Measurements from ENCODE around the gene NDUFA7.

NDUFA7 gene

DNA sequence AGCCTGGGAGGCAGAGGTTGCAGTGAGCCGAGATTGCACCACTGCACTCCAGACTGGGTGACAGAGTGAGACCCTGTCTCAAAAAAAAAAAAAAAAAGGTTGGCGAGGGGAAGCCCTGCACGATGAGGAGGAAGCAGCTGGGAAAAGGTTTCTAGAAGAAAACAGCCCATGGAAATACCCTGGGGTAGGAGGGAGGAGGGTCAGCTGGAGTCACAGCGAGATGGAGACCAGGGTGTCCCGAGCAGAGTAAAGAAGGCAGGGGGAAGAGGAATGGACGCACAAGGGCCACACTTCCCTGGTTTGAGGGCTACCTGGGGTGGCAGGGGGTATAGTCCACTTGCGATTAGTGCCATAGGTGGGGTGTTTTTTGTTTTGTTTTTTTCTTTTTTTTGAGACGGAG lies 15.5 kb upstream of the NDUFA7 start:
- no peaks in the 10 kb centered on the region for H3K9me3 ChIP-seq (ENCODE audit: control insufficient read depth, insufficient read depth, low read length)
- peaks cover 37% of the 10 kb centered on the region for H3K27me3 ChIP-seq (ENCODE audit: control insufficient read depth, insufficient read depth, low read length)
- H3K36me3 ChIP-seq (ENCODE audit: control insufficient read depth, insufficient read depth, low read length): no peaks in the 10 kb centered on the region
- H3K4me3 ChIP-seq (ENCODE audit: low read depth, low read length): no peak overlapping the region
- no peaks in the 10 kb centered on the region for H3K4me1 ChIP-seq (ENCODE audit: control insufficient read depth, insufficient read depth, low read length)
- H3K9ac ChIP-seq (ENCODE audit: low read depth, low read length): no peak overlapping the region

DNA sequence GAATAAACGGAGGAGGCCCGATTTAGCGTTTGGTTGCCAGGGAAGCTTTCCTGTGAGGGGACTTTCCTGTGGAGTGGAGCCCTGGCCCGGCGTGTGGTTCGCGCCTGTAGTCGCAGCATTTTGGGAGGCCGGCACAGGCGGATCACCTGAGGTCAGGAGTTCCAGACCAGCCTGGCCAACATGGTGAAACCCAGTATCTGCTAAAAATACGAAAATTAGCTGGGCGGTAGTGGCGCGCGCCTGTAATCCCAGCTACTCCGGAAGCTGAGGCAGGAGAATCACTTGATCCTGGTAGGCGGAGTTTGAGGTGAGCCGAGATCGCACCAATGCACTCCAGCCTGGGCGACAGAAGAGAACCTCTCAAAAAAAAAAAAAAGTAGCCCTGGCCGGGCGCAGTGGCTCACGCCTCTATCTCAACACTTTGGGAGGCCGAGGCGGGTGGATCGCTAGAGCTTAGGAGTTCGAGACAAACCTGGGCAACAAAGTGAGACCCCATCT lies 14.9 kb upstream of the NDUFA7 start:
- no peak overlapping the region for H3K9ac ChIP-seq (ENCODE audit: low read depth, low read length)
- no peaks in the 10 kb centered on the region for H3K9me3 ChIP-seq (ENCODE audit: control insufficient read depth, insufficient read depth, low read length)
- no peaks in the 10 kb centered on the region for H3K4me1 ChIP-seq (ENCODE audit: control insufficient read depth, insufficient read depth, low read length)
- no peaks in the 10 kb centered on the region for H3K36me3 ChIP-seq (ENCODE audit: control insufficient read depth, insufficient read depth, low read length)
- peaks cover 37% of the 10 kb centered on the region for H3K27me3 ChIP-seq (ENCODE audit: control insufficient read depth, insufficient read depth, low read length)
- H3K4me3 ChIP-seq (ENCODE audit: low read depth, low read length): peak overlapping the region; percentile 57

DNA sequence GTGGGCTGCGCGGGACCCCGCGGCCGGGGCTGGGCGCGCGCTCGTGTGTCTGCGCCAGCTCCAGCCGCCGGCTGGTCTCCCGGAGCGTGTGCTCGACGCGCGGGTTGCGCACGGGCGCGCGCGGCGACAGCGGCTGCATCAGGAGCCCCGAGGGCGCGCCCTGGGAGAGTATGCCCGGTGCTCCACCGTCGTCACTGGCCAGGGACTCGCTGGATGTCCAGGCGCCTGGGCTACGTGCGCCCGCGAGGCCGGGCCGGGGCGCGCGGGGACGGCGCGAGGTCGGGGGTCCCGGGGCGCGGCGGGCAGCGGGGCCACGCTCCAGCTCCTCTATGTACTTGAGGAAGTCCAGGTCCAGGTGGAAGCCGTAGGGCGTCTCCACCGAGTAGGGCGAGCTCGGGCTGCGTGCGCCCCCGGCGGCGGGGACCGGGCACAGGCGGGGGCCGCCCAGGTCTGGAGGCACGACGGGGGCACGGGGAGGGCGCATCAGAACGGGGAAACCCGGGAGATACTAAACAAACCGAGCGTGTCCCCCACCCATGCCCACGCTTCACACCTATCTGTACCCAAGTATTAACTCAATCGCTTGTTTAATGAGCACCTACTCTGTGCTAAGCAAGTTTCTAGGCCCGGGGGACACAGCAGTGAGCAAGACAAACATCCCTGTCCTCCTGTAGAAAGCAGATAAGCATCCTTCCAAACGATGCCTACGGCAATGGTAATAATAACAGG lies 14.3 kb upstream of the NDUFA7 start:
- Histone ChIP-seq H3K9ac (ENCODE audit: low read depth, low read length) (no peak overlapping the region), H3K36me3 (ENCODE audit: control insufficient read depth, insufficient read depth, low read length) (no peaks in the 10 kb centered on the region), H3K4me1 (ENCODE audit: control insufficient read depth, insufficient read depth, low read length) (no peaks in the 10 kb centered on the region), H3K27me3 (ENCODE audit: control insufficient read depth, insufficient read depth, low read length) (peaks cover 37% of the 10 kb centered on the region), H3K9me3 (ENCODE audit: control insufficient read depth, insufficient read depth, low read length) (no peaks in the 10 kb centered on the region), H3K4me3 (ENCODE audit: low read depth, low read length) (peak overlapping the region; percentile 57)

DNA sequence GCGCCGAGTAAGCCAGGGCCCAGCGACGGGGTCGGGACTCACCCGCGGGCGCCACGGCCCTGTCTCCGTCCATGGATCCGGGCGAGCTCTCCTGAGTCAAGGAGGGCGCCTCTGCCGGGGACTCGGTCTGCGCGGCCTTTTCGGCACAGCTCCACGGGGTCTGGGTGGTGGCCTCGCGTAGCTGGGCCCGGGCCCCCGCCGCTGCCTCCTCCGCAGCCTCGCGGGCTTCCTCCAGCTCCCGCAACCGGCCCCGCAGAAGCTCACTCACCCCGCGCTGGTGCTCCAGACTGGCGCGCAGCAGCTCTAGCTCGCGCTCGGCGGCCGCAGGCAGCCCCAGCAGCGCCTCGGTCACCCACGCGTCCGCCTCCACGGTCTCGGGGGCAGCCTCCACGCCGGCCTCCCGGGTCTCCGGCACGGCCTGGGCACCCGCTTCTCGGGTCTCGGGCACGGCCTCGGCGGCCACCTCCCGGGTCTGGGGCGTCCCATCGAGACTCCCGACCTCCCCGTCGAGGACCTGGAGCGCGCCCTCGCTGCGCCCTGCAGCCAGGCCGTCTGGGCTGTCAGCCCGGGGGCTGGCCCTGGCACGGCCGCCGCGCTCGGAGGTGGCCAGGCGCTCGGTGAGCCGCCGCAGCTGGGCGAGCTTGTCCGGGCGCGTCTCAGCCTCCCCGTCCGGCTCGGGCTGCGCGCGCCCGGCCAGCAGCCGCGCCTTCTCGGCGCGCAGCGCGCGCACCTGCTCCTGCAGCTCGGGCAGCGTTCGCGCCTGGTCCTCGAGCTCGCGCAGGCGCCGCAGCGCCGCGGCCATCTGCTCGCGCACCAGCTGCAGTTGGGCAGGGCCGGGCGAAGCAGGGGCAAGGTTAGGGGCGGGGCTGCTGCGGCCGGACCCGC lies 13.5 kb upstream of the NDUFA7 start:
- no peaks in the 10 kb centered on the region for H3K4me1 ChIP-seq (ENCODE audit: control insufficient read depth, insufficient read depth, low read length)
- peaks cover 37% of the 10 kb centered on the region for H3K27me3 ChIP-seq (ENCODE audit: control insufficient read depth, insufficient read depth, low read length)
- H3K9me3 ChIP-seq (ENCODE audit: control insufficient read depth, insufficient read depth, low read length): no peaks in the 10 kb centered on the region
- peak overlapping the region; percentile 57 for H3K4me3 ChIP-seq (ENCODE audit: low read depth, low read length)
- H3K9ac ChIP-seq (ENCODE audit: low read depth, low read length): no peak overlapping the region
- H3K36me3 ChIP-seq (ENCODE audit: control insufficient read depth, insufficient read depth, low read length): no peaks in the 10 kb centered on the region

DNA sequence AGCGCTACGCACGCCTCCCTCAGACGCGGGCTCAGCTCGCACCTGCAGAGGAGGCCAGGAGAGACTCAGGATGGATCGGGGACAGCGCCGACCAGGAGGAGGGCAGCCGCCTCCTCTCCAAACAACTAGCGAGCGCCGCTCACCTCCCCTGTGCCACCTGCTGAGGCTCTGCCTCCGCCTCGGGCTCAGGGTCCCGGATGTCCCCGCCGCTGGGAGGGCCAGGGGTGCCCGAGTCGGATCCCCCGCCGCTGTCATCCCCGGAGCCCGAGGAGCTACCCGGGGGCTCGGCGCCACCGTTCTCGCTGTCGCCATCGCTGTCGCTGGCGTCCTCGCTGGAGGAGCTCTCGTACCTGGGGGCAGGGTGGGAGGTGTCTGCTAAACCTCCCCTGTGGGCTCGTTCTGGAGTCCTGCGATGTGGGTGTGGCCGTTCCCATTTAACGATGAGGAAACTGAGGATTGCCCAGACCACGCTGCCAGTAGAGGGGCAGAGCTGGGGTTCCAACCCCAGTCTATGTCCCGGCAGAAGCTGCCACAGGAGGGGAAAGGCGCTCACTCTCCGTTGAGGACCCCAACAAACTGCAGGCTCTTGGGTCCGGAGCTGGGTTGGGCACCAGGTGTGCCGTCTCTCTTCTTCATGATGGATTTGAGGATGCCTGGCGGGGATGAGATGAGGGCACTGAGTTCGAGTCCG lies 12.7 kb upstream of the NDUFA7 start:
- peaks cover 37% of the 10 kb centered on the region for H3K27me3 ChIP-seq (ENCODE audit: control insufficient read depth, insufficient read depth, low read length)
- H3K4me3 ChIP-seq (ENCODE audit: low read depth, low read length): peak overlapping the region; percentile 57
- H3K4me1 ChIP-seq (ENCODE audit: control insufficient read depth, insufficient read depth, low read length): no peaks in the 10 kb centered on the region
- H3K9me3 ChIP-seq (ENCODE audit: control insufficient read depth, insufficient read depth, low read length): no peaks in the 10 kb centered on the region
- H3K36me3 ChIP-seq (ENCODE audit: control insufficient read depth, insufficient read depth, low read length): no peaks in the 10 kb centered on the region
- H3K9ac ChIP-seq (ENCODE audit: low read depth, low read length): no peak overlapping the region

DNA sequence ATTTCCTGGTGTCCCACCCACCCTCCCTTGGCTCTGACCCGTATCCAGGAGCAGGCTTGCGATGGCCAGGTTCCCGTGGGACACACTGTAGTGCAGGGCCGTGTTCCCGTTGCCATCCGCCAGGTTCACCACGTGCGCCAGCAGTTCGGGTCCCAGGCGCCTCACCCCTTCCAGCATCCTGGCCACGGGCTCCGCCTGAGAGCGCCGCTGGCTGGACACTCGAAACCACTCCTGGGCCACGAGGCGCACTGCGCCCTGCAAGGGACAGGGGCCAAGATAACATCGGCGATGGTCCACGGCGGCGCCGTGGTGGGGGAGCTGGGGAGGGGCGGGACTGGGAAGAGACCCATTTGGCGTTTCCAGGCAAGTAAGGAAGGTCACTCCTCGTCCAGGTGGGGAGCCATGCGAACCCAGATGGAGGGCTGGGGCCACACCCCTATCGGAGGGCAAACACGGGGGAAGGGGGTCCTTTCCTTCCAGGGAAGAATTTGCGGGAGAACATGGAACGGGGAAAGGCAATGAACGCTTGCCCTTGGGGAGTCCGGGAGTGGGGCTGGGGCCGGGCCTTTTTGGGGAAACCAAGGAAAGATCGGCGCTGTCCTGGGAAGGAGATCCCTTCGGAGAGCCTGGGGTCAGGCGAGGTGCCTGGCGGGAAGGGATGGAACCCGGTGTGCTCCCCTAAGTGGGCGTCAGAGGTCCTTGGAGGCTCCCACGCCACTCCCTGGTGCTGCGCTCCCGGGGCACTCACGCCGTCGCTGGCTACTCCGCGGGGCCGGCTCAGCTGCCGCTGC lies 12.0 kb upstream of the NDUFA7 start:
- Histone ChIP-seq H3K9ac (ENCODE audit: low read depth, low read length) (no peak overlapping the region), H3K27me3 (ENCODE audit: control insufficient read depth, insufficient read depth, low read length) (peaks cover 37% of the 10 kb centered on the region), H3K4me3 (ENCODE audit: low read depth, low read length) (peak overlapping the region; percentile 57), H3K9me3 (ENCODE audit: control insufficient read depth, insufficient read depth, low read length) (no peaks in the 10 kb centered on the region), H3K36me3 (ENCODE audit: control insufficient read depth, insufficient read depth, low read length) (no peaks in the 10 kb centered on the region), H3K4me1 (ENCODE audit: control insufficient read depth, insufficient read depth, low read length) (no peaks in the 10 kb centered on the region)

DNA sequence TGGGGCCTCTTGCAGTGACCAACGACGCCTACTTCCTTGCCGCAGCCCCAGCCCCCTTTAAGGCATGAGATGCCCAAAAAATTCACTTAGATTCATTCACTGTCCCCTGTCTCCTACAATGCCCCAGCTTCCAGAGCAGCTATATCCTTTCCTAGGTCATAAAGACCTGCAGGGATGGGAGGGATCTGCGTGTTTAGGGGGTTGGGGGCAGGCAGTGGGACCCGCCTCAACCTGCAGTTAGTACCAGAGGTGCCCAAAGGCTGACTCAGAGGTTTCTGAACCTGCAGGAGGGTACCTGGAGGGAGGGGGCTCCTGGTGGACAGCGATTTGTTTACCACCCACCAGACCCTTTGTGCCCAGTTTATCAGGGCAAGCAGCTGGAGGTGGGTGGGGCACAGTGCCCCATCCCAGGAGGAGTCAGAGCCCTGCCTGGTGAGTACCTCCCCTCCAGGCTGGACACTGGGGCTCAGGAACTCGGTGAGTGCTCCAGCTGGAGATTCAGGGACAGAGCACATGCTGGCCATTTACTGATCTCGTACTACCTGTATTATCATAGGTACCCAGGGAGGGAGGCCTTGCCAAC lies 10.2 kb upstream of the NDUFA7 start:
- Histone ChIP-seq H3K36me3 (ENCODE audit: control insufficient read depth, insufficient read depth, low read length) (no peaks in the 10 kb centered on the region), H3K9me3 (ENCODE audit: control insufficient read depth, insufficient read depth, low read length) (no peaks in the 10 kb centered on the region), H3K27me3 (ENCODE audit: control insufficient read depth, insufficient read depth, low read length) (peaks cover 33% of the 10 kb centered on the region), H3K4me3 (ENCODE audit: low read depth, low read length) (no peak overlapping the region), H3K4me1 (ENCODE audit: control insufficient read depth, insufficient read depth, low read length) (no peaks in the 10 kb centered on the region), H3K9ac (ENCODE audit: low read depth, low read length) (no peak overlapping the region)

DNA sequence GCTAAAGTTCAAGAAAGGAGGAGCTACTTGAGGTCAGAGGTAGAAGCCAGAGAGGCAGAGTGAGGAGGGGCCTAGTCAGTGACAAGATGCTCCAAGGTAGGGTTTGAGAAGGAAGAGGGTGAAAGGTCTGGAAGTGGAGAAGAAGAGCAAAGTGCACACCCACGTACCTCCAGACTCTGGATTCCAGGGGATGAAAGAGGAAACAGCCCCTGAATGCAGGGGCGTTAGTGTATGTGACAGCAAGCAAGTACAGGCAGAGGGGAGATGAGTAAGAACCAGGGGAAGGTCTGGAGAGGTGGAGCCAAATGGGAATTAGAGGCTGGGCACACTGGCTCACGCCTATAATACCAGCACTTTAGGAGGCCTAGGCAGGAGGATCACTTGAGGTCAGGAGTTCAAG lies 8.8 kb upstream of the NDUFA7 start:
- H3K9me3 ChIP-seq (ENCODE audit: control insufficient read depth, insufficient read depth, low read length): no peaks in the 10 kb centered on the region
- peaks cover 29% of the 10 kb centered on the region for H3K27me3 ChIP-seq (ENCODE audit: control insufficient read depth, insufficient read depth, low read length)

DNA sequence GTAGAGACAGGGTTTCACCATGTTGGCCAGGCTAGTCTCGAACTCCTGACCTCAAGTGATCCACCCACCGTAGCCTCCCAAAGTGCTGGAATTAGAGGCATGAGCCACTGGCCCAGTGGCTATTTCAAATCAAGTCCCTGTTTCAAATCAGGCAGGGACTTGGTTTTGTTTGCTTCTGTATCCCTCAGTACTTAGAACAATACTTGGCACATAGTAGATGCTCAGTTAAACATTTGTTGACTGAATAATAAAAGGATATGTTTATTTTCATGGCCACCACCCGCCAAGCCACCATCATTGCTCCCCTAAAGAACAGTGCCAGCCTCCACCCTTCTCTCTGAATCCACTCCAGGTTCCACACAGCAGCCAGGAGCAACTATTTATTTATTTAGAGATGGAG lies 4.3 kb upstream of the NDUFA7 start:
- Histone ChIP-seq H3K27me3 (ENCODE audit: control insufficient read depth, insufficient read depth, low read length) (no peaks in the 10 kb centered on the region), H3K4me3 (ENCODE audit: low read depth, low read length) (no peak overlapping the region), H3K9me3 (ENCODE audit: control insufficient read depth, insufficient read depth, low read length) (no peaks in the 10 kb centered on the region), H3K9ac (ENCODE audit: low read depth, low read length) (no peak overlapping the region), H3K4me1 (ENCODE audit: control insufficient read depth, insufficient read depth, low read length) (peaks cover 8% of the 10 kb centered on the region), H3K36me3 (ENCODE audit: control insufficient read depth, insufficient read depth, low read length) (peaks cover 23% of the 10 kb centered on the region)

More for the DNA sequence above, 8.8 kb upstream of the NDUFA7 start:
- H3K4me3 ChIP-seq (ENCODE audit: low read depth, low read length): no peak overlapping the region
- H3K9ac ChIP-seq (ENCODE audit: low read depth, low read length): no peak overlapping the region
- H3K36me3 ChIP-seq (ENCODE audit: control insufficient read depth, insufficient read depth, low read length): no peaks in the 10 kb centered on the region
- H3K4me1 ChIP-seq (ENCODE audit: control insufficient read depth, insufficient read depth, low read length): no peaks in the 10 kb centered on the region

DNA sequence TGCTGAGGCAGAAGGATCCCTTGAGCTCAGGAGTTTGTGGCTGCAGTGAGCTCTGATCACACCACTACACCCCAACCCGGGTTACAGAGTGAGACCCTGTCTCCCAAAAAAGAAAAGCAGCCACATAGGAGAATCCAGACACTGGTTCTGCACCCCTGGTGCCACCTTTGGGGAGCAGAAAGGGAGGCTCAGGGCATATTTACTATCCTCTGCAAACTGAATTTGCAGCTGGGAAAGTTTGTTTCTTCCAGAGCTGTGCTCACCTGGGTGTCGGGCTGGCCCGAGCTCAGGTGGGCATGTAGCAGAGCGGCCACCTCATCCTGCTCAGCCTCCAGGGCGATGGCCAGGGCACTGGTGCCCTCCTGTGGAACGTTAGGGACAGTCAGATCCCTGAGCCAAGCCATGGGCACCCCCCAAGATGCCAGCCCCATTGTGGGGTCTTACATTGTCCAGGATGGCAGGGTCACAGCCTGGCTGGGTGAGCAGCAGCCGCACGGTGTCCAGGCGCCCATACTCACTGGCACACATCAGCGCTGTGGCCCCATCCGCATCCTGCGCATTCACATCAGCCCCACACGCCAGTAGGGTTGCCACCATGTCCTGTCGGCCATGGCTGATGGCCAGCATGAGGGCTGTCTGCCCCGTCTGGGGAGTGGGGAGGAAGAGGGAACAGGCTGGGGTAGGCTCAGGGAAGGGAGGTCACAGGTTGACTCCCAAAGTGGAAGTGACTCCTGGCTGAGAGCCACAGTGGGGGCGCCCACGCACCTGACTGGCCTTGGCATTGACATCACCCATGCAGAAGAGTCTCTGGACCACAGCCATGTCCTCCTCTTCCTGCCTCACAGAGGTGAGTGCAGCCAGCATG lies 3.2 kb upstream of the NDUFA7 start:
- H3K27me3 ChIP-seq (ENCODE audit: control insufficient read depth, insufficient read depth, low read length): no peaks in the 10 kb centered on the region
- peaks cover 23% of the 10 kb centered on the region for H3K36me3 ChIP-seq (ENCODE audit: control insufficient read depth, insufficient read depth, low read length)
- H3K4me1 ChIP-seq (ENCODE audit: control insufficient read depth, insufficient read depth, low read length): peaks cover 8% of the 10 kb centered on the region
- H3K9me3 ChIP-seq (ENCODE audit: control insufficient read depth, insufficient read depth, low read length): no peaks in the 10 kb centered on the region
- H3K9ac ChIP-seq (ENCODE audit: low read depth, low read length): no peak overlapping the region
- H3K4me3 ChIP-seq (ENCODE audit: low read depth, low read length): no peak overlapping the region

All from iPS-15b (cell line).